ENCODE measurements around the gene PRSS48.

- TF ChIP-seq, protein P1, sequence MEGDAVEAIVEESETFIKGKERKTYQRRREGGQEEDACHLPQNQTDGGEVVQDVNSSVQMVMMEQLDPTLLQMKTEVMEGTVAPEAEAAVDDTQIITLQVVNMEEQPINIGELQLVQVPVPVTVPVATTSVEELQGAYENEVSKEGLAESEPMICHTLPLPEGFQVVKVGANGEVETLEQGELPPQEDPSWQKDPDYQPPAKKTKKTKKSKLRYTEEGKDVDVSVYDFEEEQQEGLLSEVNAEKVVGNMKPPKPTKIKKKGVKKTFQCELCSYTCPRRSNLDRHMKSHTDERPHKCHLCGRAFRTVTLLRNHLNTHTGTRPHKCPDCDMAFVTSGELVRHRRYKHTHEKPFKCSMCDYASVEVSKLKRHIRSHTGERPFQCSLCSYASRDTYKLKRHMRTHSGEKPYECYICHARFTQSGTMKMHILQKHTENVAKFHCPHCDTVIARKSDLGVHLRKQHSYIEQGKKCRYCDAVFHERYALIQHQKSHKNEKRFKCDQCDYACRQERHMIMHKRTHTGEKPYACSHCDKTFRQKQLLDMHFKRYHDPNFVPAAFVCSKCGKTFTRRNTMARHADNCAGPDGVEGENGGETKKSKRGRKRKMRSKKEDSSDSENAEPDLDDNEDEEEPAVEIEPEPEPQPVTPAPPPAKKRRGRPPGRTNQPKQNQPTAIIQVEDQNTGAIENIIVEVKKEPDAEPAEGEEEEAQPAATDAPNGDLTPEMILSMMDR (IDR thresholded peaks at IDR 0.05 in 8 of 11, conservative IDR thresholded peaks at IDR 0.05 in 3 of 11): no peak
- TF ChIP-seq POLR2AphosphoS5 (IDR thresholded peaks at IDR 0.05): no peak
Observed at GRCh38 chr4:151233600-151233999, 43.4 kb upstream of the PRSS48 start.

All from spleen (tissue), 7 donors.